ENCODE measurements around the gene SYNPR.

The SYNPR gene

GRCh38 chr3:63473641-63474166, 195.6 kb downstream of the SYNPR start:
- no peak for DNase-seq (ENCODE audit: low spot score)

- DNase-seq (ENCODE audit: low spot score): no peak
These were observed 196.9 kb downstream of the SYNPR start for GRCh38 chr3:63474828-63475518.

GRCh38 chr3:63477494-63478129, 199.5 kb downstream of the SYNPR start:
- no peak for DNase-seq (ENCODE audit: low spot score)

GRCh38 chr3:63478990-63479660, 201.0 kb downstream of the SYNPR start:
- peak; percentile 24 for DNase-seq (ENCODE audit: low spot score)

GRCh38 chr3:63479661-63480035, 201.5 kb downstream of the SYNPR start:
- DNase-seq (ENCODE audit: low spot score): no peak

- no peak for DNase-seq (ENCODE audit: low spot score)
These were observed 203.5 kb downstream of the SYNPR start for GRCh38 chr3:63481627-63482026.

GRCh38 chr3:63482341-63482740, 204.2 kb downstream of the SYNPR start:
- no peak for DNase-seq (ENCODE audit: low spot score)

- no peak for DNase-seq (ENCODE audit: low spot score)
These were observed 214.4 kb downstream of the SYNPR start for GRCh38 chr3:63492464-63492863.

GRCh38 chr3:63493101-63493500, 215.0 kb downstream of the SYNPR start:
- peak; percentile 21 for DNase-seq (ENCODE audit: low spot score)

GRCh38 chr3:63494646-63495045, 216.5 kb downstream of the SYNPR start:
- DNase-seq (ENCODE audit: low spot score): no peak

- no peak for DNase-seq (ENCODE audit: low spot score)
These were observed 219.5 kb downstream of the SYNPR start for GRCh38 chr3:63497641-63498040.

- no peak for DNase-seq (ENCODE audit: low spot score)
These were observed 222.1 kb downstream of the SYNPR start for GRCh38 chr3:63500196-63500595.

GRCh38 chr3:63508305-63508704, 230.2 kb downstream of the SYNPR start:
- DNase-seq (ENCODE audit: low spot score): no peak

- DNase-seq (ENCODE audit: low spot score): no peak
These were observed 230.7 kb downstream of the SYNPR start for GRCh38 chr3:63508771-63509170.

- DNase-seq (ENCODE audit: low spot score): no peak
These were observed 235.7 kb downstream of the SYNPR start for GRCh38 chr3:63513791-63514190.

GRCh38 chr3:63514678-63515077, 236.6 kb downstream of the SYNPR start:
- no peak for DNase-seq (ENCODE audit: low spot score)

GRCh38 chr3:63519426-63519825, 241.3 kb downstream of the SYNPR start:
- no peak for DNase-seq (ENCODE audit: low spot score)

GRCh38 chr3:63521657-63522056, 243.5 kb downstream of the SYNPR start:
- DNase-seq (ENCODE audit: low spot score): no peak

- DNase-seq (ENCODE audit: low spot score): peak; percentile 9
These were observed 245.0 kb downstream of the SYNPR start for GRCh38 chr3:63523100-63523499.

- DNase-seq (ENCODE audit: low spot score): no peak
These were observed 250.4 kb downstream of the SYNPR start for GRCh38 chr3:63528325-63529000.

- DNase-seq (ENCODE audit: low spot score): no peak
These were observed 254.4 kb downstream of the SYNPR start for GRCh38 chr3:63532521-63532920.

- DNase-seq (ENCODE audit: low spot score): peak; percentile 8
These were observed 260.8 kb downstream of the SYNPR start for GRCh38 chr3:63538919-63539318.

GRCh38 chr3:63555767-63556166, 277.7 kb downstream of the SYNPR start:
- no peak for DNase-seq (ENCODE audit: low spot score)
